Measurements from ENCODE around the gene ZNF205. TPM values are rescaled to one million over a fixed set of nuclear protein-coding genes. Genes with fewer than 3 reads are reported as not detected.
"Not testable (repeated sequence)": the region's sequence is repeated elsewhere in the genome, so short reads cannot be mapped to it uniquely, and the experiment has no call there.

Gene ZNF205
- total RNA-seq, 1 donor from 2014 or later = not detected

DNA sequence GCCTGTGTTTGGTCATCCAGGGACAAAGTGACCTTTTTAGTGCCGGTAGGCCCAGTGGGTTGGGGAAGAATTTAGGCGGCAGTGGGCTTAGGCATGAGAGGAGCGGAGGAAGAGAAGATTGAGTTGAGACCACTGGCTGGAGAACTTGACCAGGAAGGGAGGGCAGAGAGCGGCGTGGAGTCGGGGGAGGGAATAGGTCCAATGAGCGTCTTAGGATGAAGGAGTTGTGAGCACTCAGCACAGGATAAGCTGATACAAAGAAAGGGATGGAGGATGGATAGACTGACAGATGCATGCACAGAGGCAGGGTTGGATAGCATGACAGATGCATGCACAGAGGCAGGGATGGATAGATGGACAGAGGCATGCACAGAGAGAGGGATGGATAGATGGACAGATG, 38.9 kb upstream of the ZNF205 start:
- H3K4me1 Mint-ChIP-seq = peaks cover 59% of the 10 kb centered on the region
- POLR2A ChIA-PET = no interaction called here

DNA sequence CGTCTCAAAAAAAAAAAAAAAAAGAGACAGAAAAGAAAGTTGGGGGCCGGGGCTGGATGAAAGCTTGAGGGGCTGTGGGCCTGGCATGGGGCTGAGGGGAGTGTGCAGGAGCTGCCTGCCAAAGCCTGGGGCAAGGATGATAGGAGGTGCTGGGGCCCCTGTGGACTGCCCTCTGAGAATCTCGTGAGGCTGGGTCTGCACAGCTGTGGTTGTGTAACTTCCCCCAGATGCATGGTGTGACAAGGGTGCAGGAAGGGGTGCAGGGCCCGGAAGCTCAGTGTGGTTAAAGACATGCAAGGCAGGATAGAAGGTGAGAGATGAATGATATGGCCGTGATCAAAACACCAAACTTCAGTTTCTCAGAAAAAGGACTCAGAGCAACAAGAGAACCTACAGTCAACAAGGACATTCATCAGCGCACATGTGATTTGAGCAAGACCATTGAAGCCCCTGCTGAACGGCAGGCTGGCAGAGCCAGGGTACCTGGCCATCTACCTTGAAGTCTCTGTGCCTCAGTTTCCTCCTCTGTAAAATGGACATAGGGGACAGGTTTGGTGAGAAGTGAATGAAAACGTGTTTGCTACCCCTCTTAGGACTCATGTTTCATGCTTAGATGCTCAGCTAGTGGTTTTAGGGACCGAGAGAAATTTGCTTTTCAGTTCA, 37.4 kb upstream of the ZNF205 start:
- H3K4me1 Mint-ChIP-seq = peaks cover 61% of the 10 kb centered on the region
- ATAC-seq (ENCODE audit: low read depth) = peak; percentile 94
- H3K36me3 Mint-ChIP-seq (ENCODE audit: low read depth) = no peaks in the 10 kb centered on the region
- H3K27me3 Mint-ChIP-seq = no peaks in the 10 kb centered on the region
- ChIA-PET CTCF (interaction anchor here (0.8 to 3.2 kb wide), 5 partner anchors 16 to 91 kb away, joined by 3 to 13 read pairs (median 3); no protein-coding TSS in a partner anchor), POLR2A (interaction anchor here (0.6 to 3.1 kb wide), 11 partner anchors 11 to 575 kb away, joined by 3 to 18 read pairs (median 7); partner anchors contain the start of gene ZNF213)
- intact Hi-C loops (cut with micrococcal nuclease) = loop anchor here (2.0 kb wide), 1 partner anchor 16 kb away; no protein-coding TSS in a partner anchor
- DNase-seq = peak; percentile 41
- peak overlapping the region; percentile 61 for H3K4me3 Mint-ChIP-seq
- peak overlapping the region; percentile 88 for H3K27ac Mint-ChIP-seq
- TF ChIP-seq, protein P1, sequence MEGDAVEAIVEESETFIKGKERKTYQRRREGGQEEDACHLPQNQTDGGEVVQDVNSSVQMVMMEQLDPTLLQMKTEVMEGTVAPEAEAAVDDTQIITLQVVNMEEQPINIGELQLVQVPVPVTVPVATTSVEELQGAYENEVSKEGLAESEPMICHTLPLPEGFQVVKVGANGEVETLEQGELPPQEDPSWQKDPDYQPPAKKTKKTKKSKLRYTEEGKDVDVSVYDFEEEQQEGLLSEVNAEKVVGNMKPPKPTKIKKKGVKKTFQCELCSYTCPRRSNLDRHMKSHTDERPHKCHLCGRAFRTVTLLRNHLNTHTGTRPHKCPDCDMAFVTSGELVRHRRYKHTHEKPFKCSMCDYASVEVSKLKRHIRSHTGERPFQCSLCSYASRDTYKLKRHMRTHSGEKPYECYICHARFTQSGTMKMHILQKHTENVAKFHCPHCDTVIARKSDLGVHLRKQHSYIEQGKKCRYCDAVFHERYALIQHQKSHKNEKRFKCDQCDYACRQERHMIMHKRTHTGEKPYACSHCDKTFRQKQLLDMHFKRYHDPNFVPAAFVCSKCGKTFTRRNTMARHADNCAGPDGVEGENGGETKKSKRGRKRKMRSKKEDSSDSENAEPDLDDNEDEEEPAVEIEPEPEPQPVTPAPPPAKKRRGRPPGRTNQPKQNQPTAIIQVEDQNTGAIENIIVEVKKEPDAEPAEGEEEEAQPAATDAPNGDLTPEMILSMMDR (IDR thresholded peaks at IDR 0.05) = no peak
- peaks cover 5% of the 10 kb centered on the region for H3K9me3 Mint-ChIP-seq

More for the DNA sequence above, 38.9 kb upstream of the ZNF205 start:
- DNase-seq (no peak), ATAC-seq (ENCODE audit: low read depth) (no peak)
- H3K36me3 Mint-ChIP-seq (ENCODE audit: low read depth) = no peaks in the 10 kb centered on the region
- H3K27me3 Mint-ChIP-seq = no peaks in the 10 kb centered on the region
- CTCF ChIA-PET = no interaction called here
- intact Hi-C loops (cut with micrococcal nuclease) = no loop called here
- no peak overlapping the region for H3K4me3 Mint-ChIP-seq
- H3K9me3 Mint-ChIP-seq = peaks cover 5% of the 10 kb centered on the region
- TF ChIP-seq, protein P1 (IDR thresholded peaks at IDR 0.05) = no peak
- peak overlapping the region; percentile 67 for H3K27ac Mint-ChIP-seq

DNA sequence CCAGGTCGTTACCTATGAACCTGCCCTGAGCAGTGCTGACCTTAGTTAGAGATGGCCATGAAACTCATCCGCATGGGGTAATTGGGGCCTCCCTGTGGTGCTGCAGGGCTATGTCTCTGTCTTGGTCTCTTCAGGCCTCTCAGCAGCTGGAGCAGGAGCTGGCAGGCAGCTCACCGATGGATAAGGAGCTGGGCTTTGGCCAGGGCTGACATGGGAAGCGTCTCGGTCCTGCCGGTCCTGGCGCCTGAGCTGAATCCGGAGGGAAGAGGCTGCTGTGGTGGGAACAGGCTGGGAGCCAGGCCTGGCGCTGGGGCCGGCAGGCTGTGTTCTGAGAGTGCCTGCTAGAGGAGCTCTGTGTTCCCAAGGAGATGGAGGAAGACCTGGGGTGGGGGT, 36.9 kb upstream of the ZNF205 start:
- Mint-ChIP-seq H3K4me3 (peak overlapping the region; percentile 61), H3K4me1 (peaks cover 61% of the 10 kb centered on the region), H3K36me3 (ENCODE audit: low read depth) (no peaks in the 10 kb centered on the region), H3K27me3 (no peaks in the 10 kb centered on the region), H3K9me3 (peaks cover 5% of the 10 kb centered on the region), H3K27ac (peak overlapping the region; percentile 88)
- intact Hi-C loops (cut with micrococcal nuclease) = loop anchor here (2.0 kb wide), 1 partner anchor 17 kb away; no protein-coding TSS in a partner anchor
- ATAC-seq (ENCODE audit: low read depth) (peak; percentile 5), DNase-seq (no peak)
- TF ChIP-seq, protein P1 (IDR thresholded peaks at IDR 0.05) = no peak
- ChIA-PET POLR2A (interaction anchor here (0.9 to 3.1 kb wide), 10 partner anchors 12 to 96 kb away, joined by 3 to 18 read pairs (median 8); partner anchors contain the start of gene ZNF213), CTCF (interaction anchor here (0.8 to 3.2 kb wide), 6 partner anchors 16 to 54 kb away, joined by 3 to 13 read pairs (median 4); no protein-coding TSS in a partner anchor)

DNA sequence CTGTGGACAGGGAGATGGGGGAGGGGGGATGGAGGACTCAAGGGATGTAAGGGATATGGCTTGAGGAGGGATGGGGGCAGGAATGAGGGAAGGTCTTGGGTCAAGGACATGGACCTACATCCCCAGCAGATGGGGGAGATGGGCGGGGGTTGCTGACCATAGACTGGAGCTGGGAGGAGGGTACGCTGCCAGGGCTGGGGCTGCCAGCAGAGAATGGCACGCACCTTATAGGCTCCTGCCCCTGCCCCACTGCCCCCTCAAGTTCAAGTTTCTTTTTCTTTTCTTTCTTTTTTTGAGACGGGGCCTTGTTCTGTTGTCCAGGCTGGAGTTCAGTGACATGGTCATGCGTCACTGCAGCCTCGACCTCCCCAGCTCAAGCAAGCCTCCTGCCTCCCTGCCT, 36.4 kb upstream of the ZNF205 start:
- H3K4me3 Mint-ChIP-seq; DNase-seq; H3K36me3 Mint-ChIP-seq (ENCODE audit: low read depth); H3K9me3 Mint-ChIP-seq; H3K27me3 Mint-ChIP-seq; ATAC-seq (ENCODE audit: low read depth): not testable (repeated sequence)
- Mint-ChIP-seq H3K27ac (peak overlapping the region; percentile 64), H3K4me1 (peaks cover 61% of the 10 kb centered on the region)
- POLR2A ChIA-PET = interaction anchor here (1.1 to 3.1 kb wide), 7 partner anchors 12 to 96 kb away, joined by 3 to 18 read pairs (median 9); partner anchors contain the start of gene ZNF213
- intact Hi-C loops (cut with micrococcal nuclease) = loop anchor here (2.0 kb wide), 1 partner anchor 17 kb away; no protein-coding TSS in a partner anchor
- CTCF ChIA-PET = interaction anchor here (0.9 to 3.2 kb wide), 4 partner anchors 17 to 59 kb away, joined by 3 to 13 read pairs (median 4); partner anchors contain the start of gene ZNF213

DNA sequence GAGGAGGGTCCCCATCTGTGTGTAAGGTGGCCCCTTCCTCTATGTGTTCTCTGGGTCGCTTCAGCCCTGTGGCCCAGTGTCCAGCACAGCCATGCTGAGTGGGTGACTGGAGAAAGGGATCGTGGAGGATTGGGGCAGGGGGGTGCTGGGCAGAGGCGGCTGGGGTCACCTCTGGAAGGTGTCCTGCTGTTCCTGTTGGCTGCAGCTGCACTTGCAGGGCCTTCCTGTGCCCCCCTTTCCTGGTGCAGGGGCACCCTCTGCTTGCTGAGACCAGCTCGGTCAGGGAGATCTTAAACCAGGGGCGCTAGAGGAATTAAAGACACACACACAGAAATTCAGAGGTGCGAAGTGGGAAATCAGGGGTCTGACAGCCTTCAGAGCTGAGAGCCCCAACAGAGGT, 35.8 kb upstream of the ZNF205 start:
- ChIA-PET POLR2A (interaction anchor here (0.9 to 3.1 kb wide), 4 partner anchors 18 to 58 kb away, joined by 3 to 18 read pairs (median 7); partner anchors contain the start of gene ZNF213), CTCF (interaction anchor here (0.9 to 3.2 kb wide), 6 partner anchors 17 to 58 kb away, joined by 3 to 13 read pairs (median 3); partner anchors contain the start of gene ZNF213)
- peaks cover 5% of the 10 kb centered on the region for H3K9me3 Mint-ChIP-seq
- TF ChIP-seq, protein P1 (IDR thresholded peaks at IDR 0.05) = no peak
- no peaks in the 10 kb centered on the region for H3K27me3 Mint-ChIP-seq
- ATAC-seq (ENCODE audit: low read depth) = no peak
- no peak for DNase-seq
- H3K36me3 Mint-ChIP-seq (ENCODE audit: low read depth) = no peaks in the 10 kb centered on the region
- H3K4me1 Mint-ChIP-seq = peaks cover 59% of the 10 kb centered on the region
- intact Hi-C loops (cut with micrococcal nuclease) = no loop called here
- peak overlapping the region; percentile 64 for H3K4me3 Mint-ChIP-seq
- peak overlapping the region; percentile 64 for H3K27ac Mint-ChIP-seq

Data from activated B cell treated with CpG ODN at 0.5 μM for 24 hours (primary cell).